ENCODE data around the gene SPDYE2.
"Not testable (repeated sequence)": the region's sequence is repeated elsewhere in the genome, so short reads cannot be mapped to it uniquely, and the experiment has no call there.

Gene SPDYE2

GRCh38 chr7:102574607-102575006 is 23.6 kb downstream of the SPDYE2 start:
- H3K4me3 Mint-ChIP-seq, H3K4me1 Mint-ChIP-seq, H3K27ac Mint-ChIP-seq, H3K9me3 Mint-ChIP-seq, CTCF ChIA-PET, DNase-seq, H3K36me3 Mint-ChIP-seq, H3K27me3 Mint-ChIP-seq: not testable (repeated sequence)

- H3K27ac Mint-ChIP-seq, DNase-seq, CTCF ChIA-PET, H3K4me1 Mint-ChIP-seq, H3K4me3 Mint-ChIP-seq, H3K36me3 Mint-ChIP-seq, H3K27me3 Mint-ChIP-seq, H3K9me3 Mint-ChIP-seq: not testable (repeated sequence)
Measured at GRCh38 chr7:102576363-102576762, 25.3 kb downstream of the SPDYE2 start.

- CTCF ChIA-PET, H3K27ac Mint-ChIP-seq, H3K9me3 Mint-ChIP-seq, DNase-seq, H3K36me3 Mint-ChIP-seq, H3K4me1 Mint-ChIP-seq, H3K27me3 Mint-ChIP-seq, H3K4me3 Mint-ChIP-seq: not testable (repeated sequence)
Measured at GRCh38 chr7:102577315-102578240, 26.6 kb downstream of the SPDYE2 start.

- CTCF ChIA-PET, H3K4me3 Mint-ChIP-seq, H3K27ac Mint-ChIP-seq: not testable (repeated sequence)
Measured at GRCh38 chr7:102578486-102578885, 27.5 kb downstream of the SPDYE2 start.

GRCh38 chr7:102581722-102582121 is 30.7 kb downstream of the SPDYE2 start:
- H3K27ac Mint-ChIP-seq, DNase-seq, H3K4me3 Mint-ChIP-seq, CTCF ChIA-PET, H3K27me3 Mint-ChIP-seq, H3K4me1 Mint-ChIP-seq, H3K36me3 Mint-ChIP-seq, H3K9me3 Mint-ChIP-seq: not testable (repeated sequence)

More at GRCh38 chr7:102578486-102578885, 27.5 kb downstream of the SPDYE2 start:
- not testable (repeated sequence) for DNase-seq, H3K27me3 Mint-ChIP-seq, H3K4me1 Mint-ChIP-seq, H3K36me3 Mint-ChIP-seq, H3K9me3 Mint-ChIP-seq

- H3K4me3 Mint-ChIP-seq, H3K9me3 Mint-ChIP-seq, CTCF ChIA-PET, H3K27me3 Mint-ChIP-seq, H3K36me3 Mint-ChIP-seq, H3K4me1 Mint-ChIP-seq, DNase-seq, H3K27ac Mint-ChIP-seq: not testable (repeated sequence)
Measured at GRCh38 chr7:102583495-102583894, 32.5 kb downstream of the SPDYE2 start.

GRCh38 chr7:102589857-102590256 is 38.8 kb downstream of the SPDYE2 start:
- H3K4me1 Mint-ChIP-seq, CTCF ChIA-PET, H3K27ac Mint-ChIP-seq, H3K27me3 Mint-ChIP-seq, H3K36me3 Mint-ChIP-seq, H3K4me3 Mint-ChIP-seq, DNase-seq, H3K9me3 Mint-ChIP-seq: not testable (repeated sequence)

GRCh38 chr7:102592477-102593019 is 41.5 kb downstream of the SPDYE2 start:
- H3K4me1 Mint-ChIP-seq, H3K9me3 Mint-ChIP-seq, H3K27ac Mint-ChIP-seq, H3K4me3 Mint-ChIP-seq, H3K36me3 Mint-ChIP-seq, CTCF ChIA-PET, H3K27me3 Mint-ChIP-seq: not testable (repeated sequence)
- DNase-seq: peak; percentile 58

GRCh38 chr7:102593637-102594334 is 42.8 kb downstream of the SPDYE2 start:
- H3K27ac Mint-ChIP-seq, H3K27me3 Mint-ChIP-seq, H3K4me1 Mint-ChIP-seq, H3K9me3 Mint-ChIP-seq, DNase-seq, H3K4me3 Mint-ChIP-seq, CTCF ChIA-PET, H3K36me3 Mint-ChIP-seq: not testable (repeated sequence)

GRCh38 chr7:102596036-102596435 is 45.0 kb downstream of the SPDYE2 start:
- H3K36me3 Mint-ChIP-seq, H3K27me3 Mint-ChIP-seq, H3K27ac Mint-ChIP-seq, DNase-seq, H3K4me1 Mint-ChIP-seq, CTCF ChIA-PET, H3K4me3 Mint-ChIP-seq, H3K9me3 Mint-ChIP-seq: not testable (repeated sequence)

- DNase-seq, H3K4me1 Mint-ChIP-seq, H3K4me3 Mint-ChIP-seq, H3K27me3 Mint-ChIP-seq, CTCF ChIA-PET, H3K27ac Mint-ChIP-seq, H3K9me3 Mint-ChIP-seq, H3K36me3 Mint-ChIP-seq: not testable (repeated sequence)
Measured at GRCh38 chr7:102599699-102600098, 48.7 kb downstream of the SPDYE2 start.

- H3K9me3 Mint-ChIP-seq, CTCF ChIA-PET, H3K27ac Mint-ChIP-seq, H3K27me3 Mint-ChIP-seq, H3K36me3 Mint-ChIP-seq, DNase-seq, H3K4me1 Mint-ChIP-seq, H3K4me3 Mint-ChIP-seq: not testable (repeated sequence)
Measured at GRCh38 chr7:102602317-102602716, 51.3 kb downstream of the SPDYE2 start.

- H3K4me3 Mint-ChIP-seq, H3K36me3 Mint-ChIP-seq, H3K27ac Mint-ChIP-seq, H3K27me3 Mint-ChIP-seq, H3K4me1 Mint-ChIP-seq, DNase-seq, H3K9me3 Mint-ChIP-seq, CTCF ChIA-PET: not testable (repeated sequence)
Measured at GRCh38 chr7:102604431-102605145, 53.6 kb downstream of the SPDYE2 start.

GRCh38 chr7:102606848-102607247 is 55.8 kb downstream of the SPDYE2 start:
- H3K36me3 Mint-ChIP-seq, H3K9me3 Mint-ChIP-seq, CTCF ChIA-PET, H3K27me3 Mint-ChIP-seq, H3K4me1 Mint-ChIP-seq, H3K4me3 Mint-ChIP-seq, H3K27ac Mint-ChIP-seq, DNase-seq: not testable (repeated sequence)

All from activated naive CD4-positive, alpha-beta T cell treated with anti-CD3 and anti-CD28 coated beads, Interleukin-2, amount 10 ng/mL, durations not matched to agents 7 days and 5 days (primary cell).